Type B pancreatic cell (in vitro differentiated cells): Measurements from ENCODE around the gene KIF9. TPM values are rescaled to one million over a fixed set of nuclear protein-coding genes. Genes with fewer than 3 reads are reported as not detected.
"Not testable (repeated sequence)": the region's sequence is repeated elsewhere in the genome, so short reads cannot be mapped to it uniquely, and the experiment has no call there.

Source experiments
- DNase-seq: peaks from one replicate; pipeline ENCODE4 v3.0.0; 2021; ENCODE audit warnings: mixed read lengths; ENCODE audit not compliant: unreplicated experiment; ENCODE audit errors: extremely low spot score
- H3K27ac Mint-ChIP-seq: 2 replicates; pipeline ENCODE4 v1.8.0; 2021; ENCODE audit warnings: mild to moderate bottlenecking, mixed read lengths
- H3K27me3 Mint-ChIP-seq: 2 replicates; pipeline ENCODE4 v1.8.0; 2021; ENCODE audit warnings: mixed read lengths
- H3K36me3 Mint-ChIP-seq: 2 replicates; pipeline ENCODE4 v1.8.0; 2021; ENCODE audit warnings: mixed read lengths
- H3K4me1 Mint-ChIP-seq: one replicate; pipeline ENCODE4 v1.8.0; 2021; ENCODE audit warnings: mixed read lengths; ENCODE audit not compliant: unreplicated experiment
- H3K4me3 Mint-ChIP-seq: 2 replicates; pipeline ENCODE4 v1.8.0; 2021; ENCODE audit warnings: mild to moderate bottlenecking, mixed read lengths
- H3K9me3 Mint-ChIP-seq: 2 replicates; pipeline ENCODE4 v1.8.0; 2021; ENCODE audit warnings: mixed read lengths
- total RNA-seq: library from RNA; stranded (reverse); gene quantifications from 2 replicates; pipeline ENCODE4 v1.2.1, GENCODE V29; 2021; ENCODE audit warnings: low replicate concordance
- TF ChIP-seq, protein P1 (sequence below): fragments of 200-600 bp; sonication (generic); conservative IDR thresholded peaks from 2 replicates; pipeline ENCODE4 v1.5.0; 2021; ENCODE audit warnings: antibody characterized with exemption, mild to moderate bottlenecking

KIF9 gene
- total RNA-seq, 1 donor from 2014 or later = 14.8 TPM

GRCh38 chr3:47295976-47296375 is 13.4 kb upstream of the KIF9 start:
- H3K4me3 Mint-ChIP-seq = no peak overlapping the region
- H3K27me3 Mint-ChIP-seq = no peaks in the 10 kb centered on the region
- TF ChIP-seq, protein P1, sequence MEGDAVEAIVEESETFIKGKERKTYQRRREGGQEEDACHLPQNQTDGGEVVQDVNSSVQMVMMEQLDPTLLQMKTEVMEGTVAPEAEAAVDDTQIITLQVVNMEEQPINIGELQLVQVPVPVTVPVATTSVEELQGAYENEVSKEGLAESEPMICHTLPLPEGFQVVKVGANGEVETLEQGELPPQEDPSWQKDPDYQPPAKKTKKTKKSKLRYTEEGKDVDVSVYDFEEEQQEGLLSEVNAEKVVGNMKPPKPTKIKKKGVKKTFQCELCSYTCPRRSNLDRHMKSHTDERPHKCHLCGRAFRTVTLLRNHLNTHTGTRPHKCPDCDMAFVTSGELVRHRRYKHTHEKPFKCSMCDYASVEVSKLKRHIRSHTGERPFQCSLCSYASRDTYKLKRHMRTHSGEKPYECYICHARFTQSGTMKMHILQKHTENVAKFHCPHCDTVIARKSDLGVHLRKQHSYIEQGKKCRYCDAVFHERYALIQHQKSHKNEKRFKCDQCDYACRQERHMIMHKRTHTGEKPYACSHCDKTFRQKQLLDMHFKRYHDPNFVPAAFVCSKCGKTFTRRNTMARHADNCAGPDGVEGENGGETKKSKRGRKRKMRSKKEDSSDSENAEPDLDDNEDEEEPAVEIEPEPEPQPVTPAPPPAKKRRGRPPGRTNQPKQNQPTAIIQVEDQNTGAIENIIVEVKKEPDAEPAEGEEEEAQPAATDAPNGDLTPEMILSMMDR = no peak
- H3K9me3 Mint-ChIP-seq = no peaks in the 10 kb centered on the region
- H3K27ac Mint-ChIP-seq = no peak overlapping the region
- peaks cover 10% of the 10 kb centered on the region for H3K4me1 Mint-ChIP-seq
- DNase-seq = no peak
- H3K36me3 Mint-ChIP-seq = peaks cover 3% of the 10 kb centered on the region

DNA sequence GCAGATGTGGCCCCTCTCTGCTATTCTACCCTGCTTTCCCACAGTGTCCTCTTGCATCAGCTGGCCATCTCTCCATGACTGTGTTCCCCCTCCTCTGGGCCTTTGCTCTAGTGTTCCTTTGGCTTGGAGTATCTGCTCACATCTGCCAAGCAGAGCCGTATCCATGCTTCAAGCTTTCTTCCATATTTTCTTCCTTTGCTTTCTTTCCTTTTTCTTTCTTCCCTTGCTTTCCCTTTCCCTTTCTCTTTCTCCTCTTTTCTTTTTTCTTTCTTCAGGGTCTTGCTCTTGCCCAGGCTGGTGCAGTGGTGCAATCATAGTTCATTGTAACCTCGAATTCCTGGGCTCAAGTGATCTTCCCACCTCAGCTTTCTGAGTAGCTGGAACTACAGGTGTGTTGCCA is 12.7 kb upstream of the KIF9 start:
- Mint-ChIP-seq H3K27ac (no peak overlapping the region), H3K27me3 (no peaks in the 10 kb centered on the region), H3K4me1 (peaks cover 14% of the 10 kb centered on the region), H3K36me3 (peaks cover 3% of the 10 kb centered on the region), H3K9me3 (no peaks in the 10 kb centered on the region), H3K4me3 (no peak overlapping the region)
- TF ChIP-seq, protein P1 = no peak
- DNase-seq = no peak

- TF ChIP-seq, protein P1 = no peak
- Mint-ChIP-seq H3K27me3 (no peaks in the 10 kb centered on the region), H3K4me1 (peaks cover 14% of the 10 kb centered on the region), H3K36me3 (peaks cover 3% of the 10 kb centered on the region), H3K27ac (peak overlapping the region; percentile 15), H3K9me3 (no peaks in the 10 kb centered on the region), H3K4me3 (no peak overlapping the region)
- no peak for DNase-seq
Observed at GRCh38 chr3:47294392-47294791, 11.8 kb upstream of the KIF9 start.

- peaks cover 14% of the 10 kb centered on the region for H3K4me1 Mint-ChIP-seq
- DNase-seq = no peak
- H3K27ac Mint-ChIP-seq = peak overlapping the region; percentile 15
- H3K9me3 Mint-ChIP-seq = no peaks in the 10 kb centered on the region
- no peaks in the 10 kb centered on the region for H3K27me3 Mint-ChIP-seq
- H3K4me3 Mint-ChIP-seq = no peak overlapping the region
- TF ChIP-seq, protein P1 = no peak
- H3K36me3 Mint-ChIP-seq = peaks cover 3% of the 10 kb centered on the region
Observed at GRCh38 chr3:47293822-47294221, 11.2 kb upstream of the KIF9 start.

DNA sequence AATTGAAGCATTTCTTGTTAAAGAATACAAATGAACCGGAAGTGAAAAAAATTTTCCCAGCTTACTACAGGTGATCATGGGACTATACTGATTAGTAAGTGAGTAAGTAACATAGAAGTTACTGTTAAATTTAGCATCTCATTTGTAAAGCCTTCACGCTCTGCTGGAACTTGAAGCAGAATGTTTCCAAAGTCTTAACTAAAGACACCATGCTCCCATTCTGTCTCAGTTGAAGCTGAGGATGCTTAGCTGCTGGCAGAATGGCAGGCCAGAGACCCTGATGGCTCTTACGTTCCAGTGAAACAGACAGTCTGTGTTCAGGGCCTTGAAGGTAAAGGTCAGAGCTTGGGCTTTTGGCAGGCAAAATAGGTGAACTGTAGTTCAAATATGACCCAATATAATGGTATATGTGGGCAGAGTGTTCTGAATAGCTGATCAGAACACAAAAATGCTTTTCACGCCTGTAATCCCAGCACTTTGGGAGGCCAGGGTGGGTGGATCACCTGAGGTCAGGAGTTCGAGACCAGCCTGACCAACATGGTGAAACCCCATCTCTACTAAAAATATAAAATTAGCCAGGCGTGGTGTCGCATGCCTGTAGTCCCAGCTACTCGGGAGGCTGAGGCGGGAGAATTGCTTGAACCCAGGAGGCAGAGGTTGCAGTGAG is 9.3 kb upstream of the KIF9 start:
- not testable (repeated sequence) for H3K36me3 Mint-ChIP-seq, H3K9me3 Mint-ChIP-seq, H3K27me3 Mint-ChIP-seq, DNase-seq, H3K27ac Mint-ChIP-seq, H3K4me3 Mint-ChIP-seq
- peaks cover 14% of the 10 kb centered on the region for H3K4me1 Mint-ChIP-seq

- H3K27me3 Mint-ChIP-seq = no peaks in the 10 kb centered on the region
- H3K4me3 Mint-ChIP-seq = no peak overlapping the region
- no peak overlapping the region for H3K27ac Mint-ChIP-seq
- H3K9me3 Mint-ChIP-seq = no peaks in the 10 kb centered on the region
- H3K36me3 Mint-ChIP-seq = peaks cover 7% of the 10 kb centered on the region
- no peak for DNase-seq
- H3K4me1 Mint-ChIP-seq = peaks cover 11% of the 10 kb centered on the region
- TF ChIP-seq, protein P1 = no peak
Observed at GRCh38 chr3:47291158-47291753, 8.7 kb upstream of the KIF9 start.
